Measurements from ENCODE around the gene CRKL. TPM values are rescaled to one million over a fixed set of nuclear protein-coding genes. Genes with fewer than 3 reads are reported as not detected.

The CRKL gene
- total RNA-seq, 1 experiment from 2014 or later, result 87.7 TPM

DNA sequence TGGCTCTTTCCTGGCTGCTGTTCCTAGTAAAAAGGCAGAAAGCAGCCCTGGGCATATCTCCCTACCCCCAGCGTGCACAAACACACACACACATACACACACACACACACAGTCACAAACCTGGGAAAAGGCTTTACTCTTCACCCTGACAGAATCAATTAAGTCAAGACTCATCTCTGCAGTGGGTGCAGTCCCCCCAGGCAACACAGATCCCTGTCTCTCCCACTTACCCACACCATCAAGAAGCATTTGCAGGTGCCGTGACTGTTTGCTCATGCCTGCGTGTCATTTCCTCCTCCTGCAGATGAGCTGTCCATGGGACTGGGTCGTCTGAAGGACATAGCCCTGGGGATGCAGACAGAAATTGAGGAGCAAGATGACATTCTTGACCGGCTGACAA, 29.8 kb upstream of the CRKL start (continued):
- TF ChIP-seq, protein P1, sequence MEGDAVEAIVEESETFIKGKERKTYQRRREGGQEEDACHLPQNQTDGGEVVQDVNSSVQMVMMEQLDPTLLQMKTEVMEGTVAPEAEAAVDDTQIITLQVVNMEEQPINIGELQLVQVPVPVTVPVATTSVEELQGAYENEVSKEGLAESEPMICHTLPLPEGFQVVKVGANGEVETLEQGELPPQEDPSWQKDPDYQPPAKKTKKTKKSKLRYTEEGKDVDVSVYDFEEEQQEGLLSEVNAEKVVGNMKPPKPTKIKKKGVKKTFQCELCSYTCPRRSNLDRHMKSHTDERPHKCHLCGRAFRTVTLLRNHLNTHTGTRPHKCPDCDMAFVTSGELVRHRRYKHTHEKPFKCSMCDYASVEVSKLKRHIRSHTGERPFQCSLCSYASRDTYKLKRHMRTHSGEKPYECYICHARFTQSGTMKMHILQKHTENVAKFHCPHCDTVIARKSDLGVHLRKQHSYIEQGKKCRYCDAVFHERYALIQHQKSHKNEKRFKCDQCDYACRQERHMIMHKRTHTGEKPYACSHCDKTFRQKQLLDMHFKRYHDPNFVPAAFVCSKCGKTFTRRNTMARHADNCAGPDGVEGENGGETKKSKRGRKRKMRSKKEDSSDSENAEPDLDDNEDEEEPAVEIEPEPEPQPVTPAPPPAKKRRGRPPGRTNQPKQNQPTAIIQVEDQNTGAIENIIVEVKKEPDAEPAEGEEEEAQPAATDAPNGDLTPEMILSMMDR (IDR thresholded peaks at IDR 0.05 in 2 of 3, conservative IDR thresholded peaks at IDR 0.05 in 1 of 3; ENCODE audit: borderline replicate concordance in 1 of 3, insufficient read depth in 1 of 3, low read depth in 2 of 3, low read length in 2 of 3), result no peak
- TF ChIP-seq, protein P2, sequence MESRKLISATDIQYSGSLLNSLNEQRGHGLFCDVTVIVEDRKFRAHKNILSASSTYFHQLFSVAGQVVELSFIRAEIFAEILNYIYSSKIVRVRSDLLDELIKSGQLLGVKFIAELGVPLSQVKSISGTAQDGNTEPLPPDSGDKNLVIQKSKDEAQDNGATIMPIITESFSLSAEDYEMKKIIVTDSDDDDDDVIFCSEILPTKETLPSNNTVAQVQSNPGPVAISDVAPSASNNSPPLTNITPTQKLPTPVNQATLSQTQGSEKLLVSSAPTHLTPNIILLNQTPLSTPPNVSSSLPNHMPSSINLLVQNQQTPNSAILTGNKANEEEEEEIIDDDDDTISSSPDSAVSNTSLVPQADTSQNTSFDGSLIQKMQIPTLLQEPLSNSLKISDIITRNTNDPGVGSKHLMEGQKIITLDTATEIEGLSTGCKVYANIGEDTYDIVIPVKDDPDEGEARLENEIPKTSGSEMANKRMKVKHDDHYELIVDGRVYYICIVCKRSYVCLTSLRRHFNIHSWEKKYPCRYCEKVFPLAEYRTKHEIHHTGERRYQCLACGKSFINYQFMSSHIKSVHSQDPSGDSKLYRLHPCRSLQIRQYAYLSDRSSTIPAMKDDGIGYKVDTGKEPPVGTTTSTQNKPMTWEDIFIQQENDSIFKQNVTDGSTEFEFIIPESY (IDR thresholded peaks at IDR 0.05; ENCODE audit: extremely low read depth, insufficient replicate concordance, low read length), result no peak
- TF ChIP-seq EZH2 (IDR thresholded peaks at IDR 0.05), result no peak
- no peak for TF ChIP-seq JUND (IDR thresholded peaks at IDR 0.05)
- no peak for TF ChIP-seq EGR1 (IDR thresholded peaks at IDR 0.05; ENCODE audit: low read depth)
- no peak for TF ChIP-seq ELF1 (IDR thresholded peaks at IDR 0.05; ENCODE audit: borderline replicate concordance, low read depth)

DNA sequence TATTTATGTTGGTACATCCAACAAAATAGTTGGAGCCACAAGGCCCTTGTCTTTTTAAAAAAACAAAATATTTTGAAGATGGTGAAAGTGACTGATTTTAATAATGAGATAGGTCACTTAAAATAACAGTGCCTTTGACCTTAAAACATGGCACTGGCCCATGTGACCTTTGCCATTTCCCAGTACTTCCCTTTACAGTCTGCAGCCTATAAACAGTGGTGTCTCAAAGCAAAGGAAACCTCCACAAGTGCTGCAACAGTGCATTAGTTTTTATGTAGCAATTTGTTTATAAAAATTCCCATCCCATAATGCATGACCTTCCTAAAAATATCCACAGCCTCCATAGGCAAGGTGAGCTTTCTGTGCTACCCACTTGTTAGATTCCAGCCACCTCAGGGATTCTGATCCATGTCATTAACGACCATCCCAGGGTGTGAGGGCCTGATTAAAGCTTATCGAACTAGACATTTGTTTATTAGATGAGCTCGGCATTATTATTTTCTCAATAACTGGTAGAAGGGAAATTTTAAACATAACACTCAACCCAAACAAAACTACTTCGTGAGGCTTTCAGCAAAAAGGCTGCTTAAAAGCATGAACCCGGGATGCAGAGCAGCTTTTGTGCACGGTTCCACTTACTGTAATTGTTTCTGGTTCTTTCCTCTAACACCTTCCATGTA, 28.0 kb upstream of the CRKL start:
- intact Hi-C loops (cut with micrococcal nuclease), result no loop called here
- no peak for TF ChIP-seq JUND (IDR thresholded peaks at IDR 0.05)
- TF ChIP-seq, protein P1 (IDR thresholded peaks at IDR 0.05 in 2 of 3, conservative IDR thresholded peaks at IDR 0.05 in 1 of 3; ENCODE audit: borderline replicate concordance in 1 of 3, insufficient read depth in 1 of 3, low read depth in 2 of 3, low read length in 2 of 3), result no peak
- TF ChIP-seq POLR2AphosphoS5 (IDR thresholded peaks at IDR 0.05; ENCODE audit: low read depth, low read length), result no peak
- TF ChIP-seq ZFX (IDR thresholded peaks at IDR 0.05), result no peak
- TF ChIP-seq, protein P3, sequence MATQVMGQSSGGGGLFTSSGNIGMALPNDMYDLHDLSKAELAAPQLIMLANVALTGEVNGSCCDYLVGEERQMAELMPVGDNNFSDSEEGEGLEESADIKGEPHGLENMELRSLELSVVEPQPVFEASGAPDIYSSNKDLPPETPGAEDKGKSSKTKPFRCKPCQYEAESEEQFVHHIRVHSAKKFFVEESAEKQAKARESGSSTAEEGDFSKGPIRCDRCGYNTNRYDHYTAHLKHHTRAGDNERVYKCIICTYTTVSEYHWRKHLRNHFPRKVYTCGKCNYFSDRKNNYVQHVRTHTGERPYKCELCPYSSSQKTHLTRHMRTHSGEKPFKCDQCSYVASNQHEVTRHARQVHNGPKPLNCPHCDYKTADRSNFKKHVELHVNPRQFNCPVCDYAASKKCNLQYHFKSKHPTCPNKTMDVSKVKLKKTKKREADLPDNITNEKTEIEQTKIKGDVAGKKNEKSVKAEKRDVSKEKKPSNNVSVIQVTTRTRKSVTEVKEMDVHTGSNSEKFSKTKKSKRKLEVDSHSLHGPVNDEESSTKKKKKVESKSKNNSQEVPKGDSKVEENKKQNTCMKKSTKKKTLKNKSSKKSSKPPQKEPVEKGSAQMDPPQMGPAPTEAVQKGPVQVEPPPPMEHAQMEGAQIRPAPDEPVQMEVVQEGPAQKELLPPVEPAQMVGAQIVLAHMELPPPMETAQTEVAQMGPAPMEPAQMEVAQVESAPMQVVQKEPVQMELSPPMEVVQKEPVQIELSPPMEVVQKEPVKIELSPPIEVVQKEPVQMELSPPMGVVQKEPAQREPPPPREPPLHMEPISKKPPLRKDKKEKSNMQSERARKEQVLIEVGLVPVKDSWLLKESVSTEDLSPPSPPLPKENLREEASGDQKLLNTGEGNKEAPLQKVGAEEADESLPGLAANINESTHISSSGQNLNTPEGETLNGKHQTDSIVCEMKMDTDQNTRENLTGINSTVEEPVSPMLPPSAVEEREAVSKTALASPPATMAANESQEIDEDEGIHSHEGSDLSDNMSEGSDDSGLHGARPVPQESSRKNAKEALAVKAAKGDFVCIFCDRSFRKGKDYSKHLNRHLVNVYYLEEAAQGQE (IDR thresholded peaks at IDR 0.05; ENCODE audit: low read depth), result no peak
- TF ChIP-seq ZNF274 (IDR thresholded peaks at IDR 0.05; ENCODE audit: low read depth, low read length), result no peak
- no peak for TF ChIP-seq CBX3 (IDR thresholded peaks at IDR 0.05; ENCODE audit: low read depth)

More for the DNA sequence above, 28.0 kb upstream of the CRKL start:
- Histone ChIP-seq H3K4me1 (ENCODE audit: control insufficient read depth in 1 of 2, insufficient read depth in 2 of 2, low read length in 2 of 2) (peaks cover 3 to 9% of the 10 kb centered on the region in 2 experiments; a peak in 3 of 4 replicates), H3K9me2 (ENCODE audit: insufficient read depth) (no peaks in the 10 kb centered on the region), H3K27ac (ENCODE audit: low read depth, low read length) (no peak overlapping the region), H3K27me3 (ENCODE audit: insufficient read depth, low read length) (no peaks in the 10 kb centered on the region), H3K9me3 (ENCODE audit: control insufficient read depth in 1 of 2, insufficient read depth in 1 of 2, low read depth in 1 of 2, low read length in 2 of 2) (no peaks in the 10 kb centered on the region), H3K4me2 (ENCODE audit: low read length) (no peak overlapping the region), H4K20me1 (ENCODE audit: insufficient read depth) (no peaks in the 10 kb centered on the region), H2AFZ (ENCODE audit: low read depth, low read length, poor library complexity, severe bottlenecking) (no peak overlapping the region), H3K36me3 (ENCODE audit: control insufficient read depth in 1 of 2, insufficient read depth in 2 of 2, low read length in 2 of 2) (peaks cover 0 to 6% of the 10 kb centered on the region in 2 experiments; a peak in 2 of 4 replicates), H3K9ac (ENCODE audit: low read length) (no peak overlapping the region), H3K79me2 (ENCODE audit: insufficient read depth, low read length) (no peaks in the 10 kb centered on the region), H3K4me3 (replicated peaks in 1 of 2; ENCODE audit: low read depth in 1 of 2, low read length in 2 of 2) (no peak overlapping the region)
- CTCF ChIA-PET, result interaction anchor here (1.0 kb wide), 1 partner anchor 28 kb away, joined by 3 read pairs; the partner anchor contains the start of gene CRKL
- no peak for ATAC-seq
- DNase-seq (ENCODE audit: low read depth, low spot score), result no peak
- no TSS peak for BruUV-seq (replicated peaks)
- RAD21 ChIA-PET (ENCODE audit: low non-redundant PET in 1 of 2, low total read pairs in 2 of 2, uncharacterized antibody in 2 of 2, unreplicated experiment in 2 of 2), result no interaction called here
- POLR2A ChIA-PET, result no interaction called here

All from HCT116 (cell line).